ENCODE measurements around the gene HAUS5.
"Not testable (repeated sequence)": the region's sequence is repeated elsewhere in the genome, so short reads cannot be mapped to it uniquely, and the experiment has no call there.

HAUS5 gene

DNA sequence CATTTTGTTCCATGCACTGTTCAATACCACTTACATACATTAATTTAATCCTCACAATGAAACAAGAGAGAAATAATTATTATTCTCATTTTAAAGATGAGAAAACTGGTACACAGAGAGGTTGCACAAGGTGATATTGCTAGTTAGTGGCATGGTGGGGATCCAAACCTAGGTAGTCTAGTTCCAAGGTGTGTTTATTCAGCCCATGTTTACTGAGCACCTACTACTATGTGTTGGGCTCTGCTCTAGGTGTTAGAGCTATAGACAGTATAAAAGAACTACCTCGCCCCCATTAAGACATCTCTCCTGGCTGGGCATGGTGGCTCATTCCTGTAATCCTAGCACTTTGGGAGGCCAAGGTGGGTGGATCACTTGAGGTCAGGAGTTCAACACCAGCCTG, 29.8 kb upstream of the HAUS5 start:
- TF ChIP-seq, protein P1, sequence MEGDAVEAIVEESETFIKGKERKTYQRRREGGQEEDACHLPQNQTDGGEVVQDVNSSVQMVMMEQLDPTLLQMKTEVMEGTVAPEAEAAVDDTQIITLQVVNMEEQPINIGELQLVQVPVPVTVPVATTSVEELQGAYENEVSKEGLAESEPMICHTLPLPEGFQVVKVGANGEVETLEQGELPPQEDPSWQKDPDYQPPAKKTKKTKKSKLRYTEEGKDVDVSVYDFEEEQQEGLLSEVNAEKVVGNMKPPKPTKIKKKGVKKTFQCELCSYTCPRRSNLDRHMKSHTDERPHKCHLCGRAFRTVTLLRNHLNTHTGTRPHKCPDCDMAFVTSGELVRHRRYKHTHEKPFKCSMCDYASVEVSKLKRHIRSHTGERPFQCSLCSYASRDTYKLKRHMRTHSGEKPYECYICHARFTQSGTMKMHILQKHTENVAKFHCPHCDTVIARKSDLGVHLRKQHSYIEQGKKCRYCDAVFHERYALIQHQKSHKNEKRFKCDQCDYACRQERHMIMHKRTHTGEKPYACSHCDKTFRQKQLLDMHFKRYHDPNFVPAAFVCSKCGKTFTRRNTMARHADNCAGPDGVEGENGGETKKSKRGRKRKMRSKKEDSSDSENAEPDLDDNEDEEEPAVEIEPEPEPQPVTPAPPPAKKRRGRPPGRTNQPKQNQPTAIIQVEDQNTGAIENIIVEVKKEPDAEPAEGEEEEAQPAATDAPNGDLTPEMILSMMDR (IDR thresholded peaks at IDR 0.05; ENCODE audit: poor library complexity, severe bottlenecking): no peak
- Histone ChIP-seq H3K36me3 (ENCODE audit: low read depth) (no peaks in the 10 kb centered on the region), H3K27me3 (ENCODE audit: insufficient read depth, poor library complexity, severe bottlenecking) (no peaks in the 10 kb centered on the region), H3K9me3 (ENCODE audit: severe bottlenecking) (no peaks in the 10 kb centered on the region), H3K4me1 (ENCODE audit: insufficient read depth, poor library complexity, severe bottlenecking) (no peaks in the 10 kb centered on the region), H3K27ac (ENCODE audit: poor library complexity, severe bottlenecking) (no peak overlapping the region), H3K4me3 (ENCODE audit: severe bottlenecking) (no peak overlapping the region)
- no peak for ATAC-seq (ENCODE audit: low read depth)
- DNase-seq (ENCODE audit: low spot score): no peak

DNA sequence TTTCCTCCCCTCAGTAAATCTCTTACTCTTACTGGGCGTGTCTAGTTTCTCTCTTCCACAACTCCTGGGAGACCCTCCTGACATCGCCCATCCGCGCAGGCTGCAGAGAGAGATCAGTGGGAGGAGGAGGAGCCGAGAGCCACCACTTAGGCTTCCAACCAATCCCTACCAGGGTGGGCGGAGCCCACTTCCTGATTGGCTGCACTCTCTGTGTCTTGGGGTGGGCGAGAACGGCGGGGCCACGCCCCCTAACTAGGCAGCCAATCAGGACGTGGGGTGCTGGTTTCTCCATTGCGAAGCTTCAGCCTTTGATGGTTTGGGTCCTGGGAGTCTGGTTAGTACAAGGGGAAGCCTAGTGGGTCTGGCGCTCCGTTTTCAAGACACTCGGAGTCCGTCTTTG, 26.7 kb upstream of the HAUS5 start, which contains the start of gene PMIS2:
TSS of gene PMIS2 (plus strand) at position 326 of the 400 bp plus-strand sequence. CDS start 87 bp downstream, outside the sequence.
- TF ChIP-seq, protein P1 (IDR thresholded peaks at IDR 0.05; ENCODE audit: poor library complexity, severe bottlenecking): no peak
- Histone ChIP-seq H3K4me3 (ENCODE audit: severe bottlenecking) (no peak within 1 kb of the TSS), H3K9me3 (ENCODE audit: severe bottlenecking) (no peaks in the 10 kb centered on the region), H3K27me3 (ENCODE audit: insufficient read depth, poor library complexity, severe bottlenecking) (no peaks in the 10 kb centered on the region), H3K27ac (ENCODE audit: poor library complexity, severe bottlenecking) (no peak within 1 kb of the TSS), H3K36me3 (ENCODE audit: low read depth) (no peaks in the 10 kb centered on the region), H3K4me1 (ENCODE audit: insufficient read depth, poor library complexity, severe bottlenecking) (no peaks in the 10 kb centered on the region)
- ATAC-seq (ENCODE audit: low read depth) (peak; percentile 46; the same call in 2 of the 3 replicates), DNase-seq (ENCODE audit: low spot score) (no peak)

DNA sequence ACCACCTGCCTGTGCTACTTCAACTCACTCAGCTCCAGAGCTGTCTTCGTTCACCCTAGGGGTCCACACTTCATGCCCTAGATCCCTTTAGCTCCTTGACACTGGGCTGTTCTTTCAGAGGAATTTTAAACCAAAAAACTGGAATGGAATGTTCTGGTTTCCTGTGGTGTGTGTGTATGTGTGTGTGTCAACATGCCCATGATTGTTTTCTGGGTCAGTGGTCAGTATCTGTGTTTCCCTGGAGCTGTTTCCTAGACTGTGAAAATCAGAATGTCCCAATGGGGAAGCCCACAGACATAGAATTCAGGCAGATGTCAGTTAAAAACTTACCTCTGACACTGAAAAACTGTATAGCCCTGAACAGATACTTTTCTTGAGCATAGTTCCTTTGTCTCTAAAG, 25.2 kb upstream of the HAUS5 start:
- TF ChIP-seq, protein P1 (IDR thresholded peaks at IDR 0.05; ENCODE audit: poor library complexity, severe bottlenecking): no peak
- Histone ChIP-seq H3K27me3 (ENCODE audit: insufficient read depth, poor library complexity, severe bottlenecking) (no peaks in the 10 kb centered on the region), H3K36me3 (ENCODE audit: low read depth) (no peaks in the 10 kb centered on the region), H3K27ac (ENCODE audit: poor library complexity, severe bottlenecking) (no peak overlapping the region), H3K4me1 (ENCODE audit: insufficient read depth, poor library complexity, severe bottlenecking) (no peaks in the 10 kb centered on the region), H3K4me3 (ENCODE audit: severe bottlenecking) (no peak overlapping the region), H3K9me3 (ENCODE audit: severe bottlenecking) (no peaks in the 10 kb centered on the region)
- DNase-seq (ENCODE audit: low spot score) (no peak), ATAC-seq (ENCODE audit: low read depth) (no peak)

DNA sequence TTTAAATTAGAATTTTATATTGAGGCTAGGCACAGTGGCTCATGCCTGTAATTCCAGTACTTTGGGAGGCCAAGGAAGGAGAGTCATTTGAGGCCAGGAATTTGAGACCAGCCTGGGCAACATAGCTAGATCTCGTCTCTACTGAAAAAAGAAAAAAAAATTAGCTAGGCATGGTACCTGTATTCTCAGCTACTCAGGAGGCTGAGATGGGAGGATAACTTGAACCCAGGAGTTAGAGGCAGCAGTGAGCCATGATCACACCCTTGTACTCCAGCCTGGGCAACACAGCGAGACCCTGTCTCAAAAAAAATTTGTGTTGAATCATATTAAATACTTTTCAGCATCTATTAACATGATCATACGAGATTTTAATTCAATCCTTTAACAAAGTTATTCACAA, 21.7 kb upstream of the HAUS5 start:
- ATAC-seq (ENCODE audit: low read depth): no peak
- no peaks in the 10 kb centered on the region for H3K36me3 ChIP-seq (ENCODE audit: low read depth)
- no peaks in the 10 kb centered on the region for H3K4me1 ChIP-seq (ENCODE audit: insufficient read depth, poor library complexity, severe bottlenecking)
- no peak for DNase-seq (ENCODE audit: low spot score)
- H3K27ac ChIP-seq (ENCODE audit: poor library complexity, severe bottlenecking): no peak overlapping the region
- TF ChIP-seq, protein P1 (IDR thresholded peaks at IDR 0.05; ENCODE audit: poor library complexity, severe bottlenecking): no peak
- H3K27me3 ChIP-seq (ENCODE audit: insufficient read depth, poor library complexity, severe bottlenecking): no peaks in the 10 kb centered on the region
- H3K9me3 ChIP-seq (ENCODE audit: severe bottlenecking): no peaks in the 10 kb centered on the region
- no peak overlapping the region for H3K4me3 ChIP-seq (ENCODE audit: severe bottlenecking)

DNA sequence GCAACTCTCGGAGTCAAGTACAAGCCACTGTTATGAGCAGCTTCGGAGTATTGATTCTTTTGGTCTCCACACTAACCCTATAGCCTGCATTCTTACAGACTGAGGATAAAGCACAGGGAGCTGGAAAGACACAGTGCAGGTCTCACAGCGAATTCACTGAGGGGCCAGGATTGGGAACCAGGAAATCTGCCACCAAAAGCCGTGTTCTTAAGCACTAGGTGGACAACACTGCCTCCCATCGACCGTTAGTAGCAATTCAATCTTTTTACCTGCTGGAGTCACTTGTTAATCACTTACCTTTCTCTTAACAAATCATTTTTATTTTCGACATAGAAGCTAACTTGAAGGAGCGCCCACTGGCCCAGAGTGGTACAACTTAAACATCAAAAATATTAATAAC, 20.3 kb upstream of the HAUS5 start:
- no peak for DNase-seq (ENCODE audit: low spot score)
- H3K36me3 ChIP-seq (ENCODE audit: low read depth): no peaks in the 10 kb centered on the region
- no peaks in the 10 kb centered on the region for H3K27me3 ChIP-seq (ENCODE audit: insufficient read depth, poor library complexity, severe bottlenecking)
- ATAC-seq (ENCODE audit: low read depth): no peak
- no peaks in the 10 kb centered on the region for H3K9me3 ChIP-seq (ENCODE audit: severe bottlenecking)
- no peak overlapping the region for H3K27ac ChIP-seq (ENCODE audit: poor library complexity, severe bottlenecking)
- H3K4me3 ChIP-seq (ENCODE audit: severe bottlenecking): no peak overlapping the region
- H3K4me1 ChIP-seq (ENCODE audit: insufficient read depth, poor library complexity, severe bottlenecking): no peaks in the 10 kb centered on the region
- TF ChIP-seq, protein P1 (IDR thresholded peaks at IDR 0.05; ENCODE audit: poor library complexity, severe bottlenecking): peak; percentile 37

DNA sequence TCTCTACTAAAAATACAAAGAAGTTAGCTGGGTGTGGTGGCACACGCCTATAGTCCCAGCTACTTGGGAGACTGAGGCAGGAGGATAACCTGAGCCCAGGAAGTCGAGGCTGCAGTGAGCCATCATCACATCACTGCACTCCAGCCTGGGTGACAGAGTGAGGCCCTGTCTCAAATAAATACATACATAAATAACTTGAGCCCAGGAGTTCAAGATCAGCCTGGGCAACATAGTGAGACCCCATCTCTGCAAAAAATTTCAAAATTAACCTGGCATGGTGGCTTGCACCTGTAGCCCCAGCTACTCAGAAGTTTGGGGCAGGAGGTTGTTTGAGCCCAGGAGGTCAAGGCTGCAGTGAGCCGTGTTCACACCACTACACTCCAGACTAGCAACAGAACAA, 17.5 kb upstream of the HAUS5 start:
- H3K27ac ChIP-seq (ENCODE audit: poor library complexity, severe bottlenecking); H3K9me3 ChIP-seq (ENCODE audit: severe bottlenecking); H3K4me1 ChIP-seq (ENCODE audit: insufficient read depth, poor library complexity, severe bottlenecking); DNase-seq (ENCODE audit: low spot score); H3K27me3 ChIP-seq (ENCODE audit: insufficient read depth, poor library complexity, severe bottlenecking); ATAC-seq (ENCODE audit: low read depth); H3K36me3 ChIP-seq (ENCODE audit: low read depth); H3K4me3 ChIP-seq (ENCODE audit: severe bottlenecking): not testable (repeated sequence)
